PC-3 (cell line): Measurements from ENCODE around the gene FANCD2. TPM values are rescaled to one million over a fixed set of nuclear protein-coding genes. Genes with fewer than 3 reads are reported as not detected.

Experiments
- ATAC-seq: fragments of 200-7000 bp; cut with Tn5 transposase; 2 replicates; pipeline ENCODE4 v1.9.1; 2020; ENCODE audit warnings: mild to moderate bottlenecking, moderate library complexity
- Bru-seq: library from RNA; stranded (reverse); fragments of 400-500 nt; gene quantifications from one replicate; lab custom pipeline; 2021; lab: Mats Ljungman, UMichigan
- BruChase-seq, 2 experiments: library from RNA; stranded (reverse); fragments of 400-500 nt; gene quantifications; one replicate each; lab custom pipeline; 2021; lab: Mats Ljungman, UMichigan
- BruUV-seq: library from RNA; stranded (reverse); fragments of 400-500 nt; replicated peaks from 2 replicates; lab custom pipeline; 2021; lab: Mats Ljungman, UMichigan
- CTCF ChIA-PET: fragments of 300-600 bp; sonication (Branson Sonifier 250); formaldehyde crosslinking; loops from one replicate; lab custom pipeline; 2022; ENCODE audit warnings: antibody characterized with exemption; lab: Charles Lee
- POLR2A ChIA-PET: fragments of 300-600 bp; sonication (Branson Sonifier 250); formaldehyde crosslinking; loops from one replicate; lab custom pipeline; 2022; ENCODE audit warnings: antibody characterized with exemption; ENCODE audit not compliant: unreplicated experiment; lab: Charles Lee
- DNase-seq: peaks from one replicate; pipeline ENCODE4 v3.0.0-alpha.2; 2015
- H2AFZ ChIP-seq: fragments of 300-600 bp; sonication (generic); 2 replicates; pipeline ENCODE4 v1.6.0; 2016; ENCODE audit warnings: antibody characterized with exemption, low read length
- H3F3A ChIP-seq: fragments of 300-600 bp; sonication (generic); one replicate; pipeline ENCODE4 v1.6.0; 2017; ENCODE audit warnings: antibody characterized with exemption, low read length, control low read depth, mild to moderate bottlenecking; ENCODE audit not compliant: unreplicated experiment
- H3K27ac ChIP-seq: fragments of 300-600 bp; sonication (generic); 2 replicates; pipeline ENCODE4 v1.5.1; 2016; ENCODE audit warnings: mild to moderate bottlenecking, low read length
- H3K27me3 ChIP-seq: fragments of 300-600 bp; sonication (generic); 2 replicates; pipeline ENCODE4 v1.6.1; 2016; ENCODE audit warnings: low read length, mixed read lengths
- H3K36me3 ChIP-seq: fragments of 300-600 bp; sonication (generic); 2 replicates; pipeline ENCODE4 v1.6.1; 2016; ENCODE audit warnings: low read depth, mixed run types, low read length, mixed read lengths
- H3K4me1 ChIP-seq: fragments of 300-600 bp; sonication (generic); 2 replicates; pipeline ENCODE4 v1.5.1; 2016; ENCODE audit warnings: low read length; ENCODE audit not compliant: insufficient read depth
- H3K4me2 ChIP-seq: fragments of 300-600 bp; sonication (generic); 2 replicates; pipeline ENCODE4 v1.6.0; 2016; ENCODE audit warnings: low read length
- H3K4me3 ChIP-seq: fragments of 300-600 bp; sonication (generic); 2 replicates; pipeline ENCODE4 v1.5.1; 2016; ENCODE audit warnings: mild to moderate bottlenecking, low read length, mixed read lengths
- H3K79me2 ChIP-seq: fragments of 300-600 bp; sonication (generic); 2 replicates; pipeline ENCODE4 v1.6.1; 2017; ENCODE audit warnings: low read length, mixed read lengths
- H3K9ac ChIP-seq: fragments of 300-600 bp; sonication (generic); 2 replicates; pipeline ENCODE4 v1.6.0; 2016; ENCODE audit warnings: mild to moderate bottlenecking, low read length
- H3K9me2 ChIP-seq: fragments of 300-600 bp; sonication (generic); replicated peaks from 2 replicates; pipeline ENCODE4 v1.6.1; 2016; ENCODE audit warnings: mixed run types, low read length, mixed read lengths
- H3K9me3 ChIP-seq: fragments of 300-600 bp; sonication (generic); 2 replicates; pipeline ENCODE4 v1.6.1; 2016; ENCODE audit warnings: low read length, mixed read lengths
- H4K20me1 ChIP-seq: fragments of 300-600 bp; sonication (generic); 2 replicates; pipeline ENCODE4 v1.6.1; 2016; ENCODE audit warnings: low read length, mixed read lengths
- EZH2 ChIP-seq: fragments of 300-600 bp; sonication (generic); IDR thresholded peaks from one replicate; pipeline ENCODE4 v1.6.1; 2017; ENCODE audit warnings: antibody characterized with exemption, mild to moderate bottlenecking, low read length; ENCODE audit not compliant: unreplicated experiment
- EZH2phosphoT487 ChIP-seq: fragments of 300-600 bp; sonication (generic); IDR thresholded peaks from 2 replicates; pipeline ENCODE4 v1.6.1; 2018; ENCODE audit warnings: mild to moderate bottlenecking, antibody characterized with exemption, low read length, borderline replicate concordance
- intact Hi-C: fragments of 100-400 bp; cut with micrococcal nuclease; formaldehyde crosslinking; loops from 2 replicates; pipeline ENCODE4 v1.9.0; 2023
- long read RNA-seq: library from polyadenylated mRNA; unstranded; transcript quantifications from one replicate; pipeline ENCODE4 v2.0.0, GENCODE V29; 2021; ENCODE audit not compliant: unreplicated experiment
- total RNA-seq: library from RNA; depleted of rRNA; stranded (reverse); fragments of >200 nt; gene quantifications from 2 replicates; pipeline ENCODE4 v1.2.3, GENCODE V29; 2014; rRNA removed
- TF ChIP-seq, protein P1 (sequence below): fragments of 300-600 bp; sonication (generic); conservative IDR thresholded peaks from 2 replicates; pipeline ENCODE4 v1.5.1; 2017; ENCODE audit warnings: antibody characterized with exemption, low read depth, mild to moderate bottlenecking, low read length

The FANCD2 gene
- total RNA-seq (58.7 and 67.9 TPM in 2 replicates), Bru-seq, nascent RNA (percentile 62 among the genes with signal in this experiment), BruChase-seq, experiment 1, labeled RNA remaining after a 6-hour chase (percentile 63 among the genes with signal in this experiment), BruChase-seq, experiment 2, labeled RNA remaining after a 2-hour chase (percentile 50 among the genes with signal in this experiment)
- long read RNA-seq, full-length matches to known transcripts: 1 of 17 reads
- long read RNA-seq, partial matches to known transcripts: 11 of 17 reads
- long read RNA-seq, other reads (novel, unspliced or antisense): 5 of 17 reads

- Histone ChIP-seq H3K4me3 (peak within 1 kb of the TSS; percentile 94), H3K4me2 (peak within 1 kb of the TSS; percentile 86), H4K20me1 (no peaks in the 10 kb centered on the region), H3K9me3 (no peaks in the 10 kb centered on the region), H3K27me3 (no peaks in the 10 kb centered on the region), H3K9me2 (no peaks in the 10 kb centered on the region), H3K4me1 (peaks cover 27% of the 10 kb centered on the region), H3K9ac (peak within 1 kb of the TSS; percentile 96), H3K79me2 (peaks cover 56% of the 10 kb centered on the region), H3K27ac (peak within 1 kb of the TSS; percentile 67), H3K36me3 (peaks cover 22% of the 10 kb centered on the region; the same call in 1 of the 2 replicates), H2AFZ (peak within 1 kb of the TSS; percentile 88), H3F3A (peaks cover 7% of the 10 kb centered on the region)
- TF ChIP-seq EZH2phosphoT487: no peak
- TF ChIP-seq, protein P1, sequence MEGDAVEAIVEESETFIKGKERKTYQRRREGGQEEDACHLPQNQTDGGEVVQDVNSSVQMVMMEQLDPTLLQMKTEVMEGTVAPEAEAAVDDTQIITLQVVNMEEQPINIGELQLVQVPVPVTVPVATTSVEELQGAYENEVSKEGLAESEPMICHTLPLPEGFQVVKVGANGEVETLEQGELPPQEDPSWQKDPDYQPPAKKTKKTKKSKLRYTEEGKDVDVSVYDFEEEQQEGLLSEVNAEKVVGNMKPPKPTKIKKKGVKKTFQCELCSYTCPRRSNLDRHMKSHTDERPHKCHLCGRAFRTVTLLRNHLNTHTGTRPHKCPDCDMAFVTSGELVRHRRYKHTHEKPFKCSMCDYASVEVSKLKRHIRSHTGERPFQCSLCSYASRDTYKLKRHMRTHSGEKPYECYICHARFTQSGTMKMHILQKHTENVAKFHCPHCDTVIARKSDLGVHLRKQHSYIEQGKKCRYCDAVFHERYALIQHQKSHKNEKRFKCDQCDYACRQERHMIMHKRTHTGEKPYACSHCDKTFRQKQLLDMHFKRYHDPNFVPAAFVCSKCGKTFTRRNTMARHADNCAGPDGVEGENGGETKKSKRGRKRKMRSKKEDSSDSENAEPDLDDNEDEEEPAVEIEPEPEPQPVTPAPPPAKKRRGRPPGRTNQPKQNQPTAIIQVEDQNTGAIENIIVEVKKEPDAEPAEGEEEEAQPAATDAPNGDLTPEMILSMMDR: no peak
- TF ChIP-seq EZH2: no peak
- CTCF ChIA-PET: no interaction called here
- BruUV-seq: TSS peak; percentile 95
- intact Hi-C loops: loop anchor here (5.0 to 10.0 kb wide), 2 partner anchors 79 to 181 kb away; partner anchors contain the start of gene RPUSD3
- POLR2A ChIA-PET: interaction anchor here (0.5 to 0.6 kb wide), 3 partner anchors 11 to 105 kb away, joined by 3 to 4 read pairs (median 3); no protein-coding TSS in a partner anchor
- DNase-seq (peak; percentile 93), ATAC-seq (peak; percentile 87)
These were observed at the start of gene FANCD2 for GRCh38 chr3:10026084-10026890. FANCD2 (plus strand) TSS chr3:10026437; CDS start chr3:10028658, 2,221 bp downstream.

DNA sequence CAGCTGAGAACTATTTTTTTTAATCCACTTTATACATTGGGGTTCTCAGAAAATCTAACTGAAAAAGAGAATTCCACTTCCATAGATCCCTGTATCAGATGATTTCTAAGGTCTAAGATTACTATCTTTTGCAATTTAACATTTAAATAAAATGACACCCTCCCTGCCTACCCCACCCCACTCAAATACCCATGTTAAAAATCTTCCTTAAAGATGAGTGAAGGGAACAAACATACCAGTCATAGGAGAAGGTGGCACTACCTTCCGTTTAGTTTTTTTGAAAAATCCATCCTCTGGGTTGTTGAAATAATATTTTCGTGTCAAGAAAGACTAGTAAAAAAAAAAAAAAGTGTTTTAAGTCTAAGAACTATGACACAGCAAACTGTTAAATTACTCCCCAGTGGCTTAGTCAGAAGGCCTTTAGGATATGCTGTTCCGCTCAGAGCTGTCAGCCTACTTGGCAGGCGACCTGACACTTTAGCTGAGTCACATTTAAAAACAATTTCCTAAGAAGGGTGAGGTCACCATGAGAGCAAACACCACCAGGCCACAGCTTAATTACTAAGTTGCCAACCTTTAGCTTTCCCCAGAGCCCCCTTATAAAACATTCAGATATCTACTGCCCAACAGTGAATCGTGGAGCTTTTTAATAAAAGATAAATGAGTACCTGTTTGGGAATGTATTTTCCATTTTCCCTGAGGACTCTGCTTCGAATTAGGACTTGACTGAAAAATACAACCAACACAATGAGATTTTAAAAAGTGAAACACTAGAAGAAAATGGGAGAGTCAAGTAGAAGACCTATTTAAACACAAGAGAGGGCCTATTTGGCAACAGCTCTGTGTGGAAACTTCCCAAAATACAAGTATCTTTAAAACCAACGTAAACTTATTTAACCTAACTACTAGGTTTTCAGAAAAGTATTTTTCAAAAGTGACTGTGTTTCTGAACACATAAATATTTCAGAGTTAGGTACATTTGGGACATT is 49.2 kb upstream of the FANCD2 start:
- Histone ChIP-seq H3K4me3 (peak overlapping the region; percentile 36), H3K27me3 (no peaks in the 10 kb centered on the region), H4K20me1 (no peaks in the 10 kb centered on the region), H3F3A (peaks cover 9% of the 10 kb centered on the region), H3K4me1 (peaks cover 20% of the 10 kb centered on the region), H3K79me2 (peaks cover 4% of the 10 kb centered on the region; the same call in 1 of the 2 replicates), H3K9me2 (no peaks in the 10 kb centered on the region), H3K9me3 (no peaks in the 10 kb centered on the region), H2AFZ (no peak overlapping the region), H3K36me3 (peaks cover 20% of the 10 kb centered on the region), H3K9ac (peak overlapping the region; percentile 70), H3K4me2 (peak overlapping the region; percentile 75), H3K27ac (peak overlapping the region; percentile 93)
- POLR2A ChIA-PET: interaction anchor here (0.5 kb wide), 1 partner anchor 163 kb away, joined by 3 read pairs; no protein-coding TSS in a partner anchor
- ATAC-seq (peak; percentile 96), DNase-seq (peak; percentile 98)
- TSS peak; percentile 97 for BruUV-seq
- CTCF ChIA-PET: interaction anchor here (1.0 to 1.4 kb wide), 3 partner anchors 31 to 310 kb away, joined by 3 to 5 read pairs (median 4); no protein-coding TSS in a partner anchor
- intact Hi-C loops: loop anchor here (1.0 to 10.0 kb wide), 5 partner anchors 30 to 218 kb away; partner anchors contain the start of genes BRK1 and IL17RC
- TF ChIP-seq EZH2 (no peak), EZH2phosphoT487 (no peak)
- TF ChIP-seq, protein P1: no peak
